ENCODE measurements around the gene URB2.

- no peak for TF ChIP-seq STAT1 (conservative IDR thresholded peaks at IDR 0.05)
- no peak for TF ChIP-seq NR2C1 (IDR thresholded peaks at IDR 0.05)
- no peak for TF ChIP-seq STAT3 (IDR thresholded peaks at IDR 0.05; ENCODE audit: low read depth, low read length)
- no peak for TF ChIP-seq SRF (IDR thresholded peaks at IDR 0.05; ENCODE audit: low read depth in 2 of 2, low read length in 2 of 2)
- no peak for TF ChIP-seq CBFB (IDR thresholded peaks at IDR 0.05; ENCODE audit: low read depth)
- no peak for TF ChIP-seq JUNB (IDR thresholded peaks at IDR 0.05)
- TF ChIP-seq CTCF (IDR thresholded peaks at IDR 0.05 in 2 of 3, conservative IDR thresholded peaks at IDR 0.05 in 1 of 3; ENCODE audit: control insufficient read depth in 2 of 3, extremely low read depth in 1 of 3, insufficient read depth in 1 of 3, low read depth in 3 of 3, low read length in 3 of 3): no peak
- TF ChIP-seq EP300 (IDR thresholded peaks at IDR 0.05; ENCODE audit: borderline replicate concordance in 1 of 2, control insufficient read depth in 1 of 2, low read depth in 2 of 2, low read length in 2 of 2): no peak
These were observed 43.9 kb upstream of the URB2 start for GRCh38 chr1:229582011-229582694.

Measured in GM12878 (cell line).